ENCODE data around the gene POC1A. TPM values are rescaled to one million over a fixed set of nuclear protein-coding genes. Genes with fewer than 3 reads are reported as not detected.

The POC1A gene
- total RNA-seq, 3 donors from 2014 or later = 9.7 to 14.3 (median 11.7) TPM

DNA sequence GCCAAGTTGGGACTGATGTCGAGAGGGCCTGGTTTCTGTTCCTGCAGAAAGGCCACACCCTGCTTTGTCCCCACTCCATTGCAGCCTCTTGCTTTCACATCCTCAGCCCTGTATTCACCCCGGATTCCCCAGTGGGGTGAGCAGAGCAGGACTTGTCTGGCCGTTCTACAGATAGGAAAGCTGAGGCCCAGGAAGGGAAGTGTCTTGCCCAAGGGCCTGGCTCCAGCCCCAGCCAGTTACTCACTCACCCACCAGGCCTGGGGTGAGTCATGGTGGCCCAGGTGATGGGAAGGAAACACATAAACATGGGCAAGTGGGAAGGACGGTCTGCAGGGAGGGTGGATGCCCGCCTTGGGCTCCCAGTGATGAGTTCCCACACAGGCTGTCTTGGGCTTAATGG lies 91.7 kb downstream of the POC1A start:
- no peak for ATAC-seq
- Mint-ChIP-seq H3K4me3 (no peak overlapping the region), H3K36me3 (ENCODE audit: insufficient read depth) (no peaks in the 10 kb centered on the region), H3K4me1 (ENCODE audit: low read depth) (peaks cover 2% of the 10 kb centered on the region), H3K27me3 (ENCODE audit: low read depth) (no peaks in the 10 kb centered on the region), H3K9me3 (no peaks in the 10 kb centered on the region)
- DNase-seq = no peak

GRCh38 chr3:52061121-52061910 lies 92.9 kb downstream of the POC1A start:
- H3K36me3 Mint-ChIP-seq (ENCODE audit: insufficient read depth) = no peaks in the 10 kb centered on the region
- peaks cover 8% of the 10 kb centered on the region for H3K4me1 Mint-ChIP-seq (ENCODE audit: low read depth)

DNA sequence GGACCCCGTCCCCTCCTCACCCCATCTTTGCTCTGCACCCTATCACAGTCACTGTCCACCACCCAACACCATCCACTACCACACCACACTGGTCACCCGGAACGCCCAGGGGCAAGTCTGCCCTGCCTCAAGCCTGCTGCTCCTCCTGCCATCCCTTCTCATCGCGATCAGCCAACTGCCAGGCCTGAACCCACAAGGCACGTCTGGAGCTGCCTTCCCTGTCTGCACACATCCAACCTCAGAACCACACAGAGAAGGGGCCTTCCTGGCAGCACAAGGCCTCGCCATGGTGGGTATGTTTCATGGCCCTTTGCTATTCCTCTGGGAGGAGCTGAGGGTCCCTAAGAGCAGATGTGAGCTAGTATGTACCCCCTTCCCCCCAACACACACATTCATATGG lies 94.4 kb downstream of the POC1A start:
- Mint-ChIP-seq H3K27me3 (ENCODE audit: low read depth) (no peaks in the 10 kb centered on the region), H3K9me3 (no peaks in the 10 kb centered on the region), H3K4me3 (no peak overlapping the region), H3K4me1 (ENCODE audit: low read depth) (peaks cover 8% of the 10 kb centered on the region), H3K36me3 (ENCODE audit: insufficient read depth) (no peaks in the 10 kb centered on the region)
- no peak for DNase-seq
- no peak for ATAC-seq

More at GRCh38 chr3:52061121-52061910, 92.9 kb downstream of the POC1A start:
- Mint-ChIP-seq H3K27me3 (ENCODE audit: low read depth) (no peaks in the 10 kb centered on the region), H3K4me3 (no peak overlapping the region), H3K9me3 (no peaks in the 10 kb centered on the region)
- ATAC-seq (no peak), DNase-seq (no peak)

DNA sequence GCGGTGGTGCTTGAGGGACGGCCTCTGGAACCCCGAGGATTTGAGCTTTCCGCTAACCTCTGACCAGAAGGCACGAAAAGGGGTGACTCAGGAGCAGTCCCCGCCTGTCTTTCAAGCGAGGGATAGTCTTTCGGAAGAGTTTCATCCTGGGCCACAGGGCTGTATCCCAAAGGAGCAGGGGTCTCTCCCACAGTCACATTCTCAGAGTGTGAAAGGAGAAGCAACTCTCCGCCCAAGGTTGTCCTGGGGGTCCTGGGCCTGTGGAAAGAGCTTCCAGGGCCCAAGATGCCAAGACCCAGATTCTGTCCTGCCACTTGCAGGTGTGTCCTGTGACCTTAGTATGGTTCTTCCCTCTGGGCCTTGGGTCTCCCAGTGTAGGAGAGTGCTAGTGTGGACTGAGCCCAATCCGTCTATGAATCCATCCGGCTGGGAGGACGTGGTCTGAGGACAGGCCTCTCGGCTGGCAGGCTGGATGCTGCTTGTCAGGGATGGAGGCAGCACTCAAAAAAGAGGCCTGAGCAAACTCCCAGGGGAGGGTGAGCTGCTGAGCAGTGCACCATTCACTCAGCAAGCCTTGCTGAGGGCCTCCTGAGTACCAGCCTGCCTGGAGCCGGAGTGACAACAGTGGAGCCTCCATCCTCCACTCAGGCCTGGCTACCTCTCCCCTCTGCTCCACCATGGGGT lies 96.3 kb downstream of the POC1A start:
- ATAC-seq = no peak
- no peaks in the 10 kb centered on the region for H3K9me3 Mint-ChIP-seq
- no peak for DNase-seq
- H3K4me3 Mint-ChIP-seq = peak overlapping the region; percentile 86
- H3K4me1 Mint-ChIP-seq (ENCODE audit: low read depth) = peaks cover 26% of the 10 kb centered on the region
- peaks cover 7% of the 10 kb centered on the region for H3K36me3 Mint-ChIP-seq (ENCODE audit: insufficient read depth)
- H3K27me3 Mint-ChIP-seq (ENCODE audit: low read depth) = no peaks in the 10 kb centered on the region

DNA sequence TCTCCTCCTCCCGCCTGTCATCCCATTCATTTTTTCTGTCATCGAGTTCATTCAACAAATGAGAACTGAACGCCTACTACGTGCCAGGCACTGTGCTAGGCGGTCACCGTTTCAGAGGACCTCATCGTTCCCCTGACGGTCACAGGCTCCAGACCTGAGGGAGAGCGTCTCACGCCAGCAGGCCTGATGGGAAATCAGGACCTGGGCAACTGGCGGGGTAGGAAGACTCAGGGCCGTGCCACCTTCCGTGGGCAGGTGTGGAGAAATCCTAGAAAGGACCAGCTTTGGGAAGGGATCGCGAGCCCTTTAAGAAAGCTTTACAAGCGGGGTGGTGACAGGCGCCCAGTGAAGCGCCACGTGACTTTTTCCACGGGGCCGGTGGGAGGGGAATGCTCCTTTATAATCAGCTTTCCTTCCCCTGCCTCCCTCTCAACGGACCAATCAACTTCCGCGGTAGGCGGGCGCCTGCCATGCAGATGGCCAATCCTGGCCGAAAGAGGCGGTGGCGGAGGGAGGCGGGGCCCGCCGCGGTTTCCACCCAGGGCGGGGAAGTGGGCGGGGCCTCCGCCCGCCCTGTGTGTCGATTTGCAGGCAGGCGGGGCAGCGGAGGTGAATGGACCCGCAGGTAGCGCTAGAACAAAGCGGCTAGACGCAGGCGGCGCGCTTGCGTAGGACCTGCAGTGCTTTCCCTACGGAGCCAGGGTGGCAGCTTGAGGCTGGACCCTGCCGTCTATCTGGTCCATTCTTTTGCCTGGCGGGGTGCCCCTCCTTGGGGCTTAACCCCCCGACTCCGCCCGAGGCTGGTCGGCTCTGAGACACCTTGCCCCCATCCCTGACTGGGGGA lies 97.0 kb downstream of the POC1A start:
- DNase-seq (peak; percentile 99), ATAC-seq (peak; percentile 76 to 83)
- H3K27me3 Mint-ChIP-seq (ENCODE audit: low read depth) = no peaks in the 10 kb centered on the region
- H3K36me3 Mint-ChIP-seq (ENCODE audit: insufficient read depth) = peaks cover 8% of the 10 kb centered on the region
- H3K4me3 Mint-ChIP-seq = peak overlapping the region; percentile 86
- H3K4me1 Mint-ChIP-seq (ENCODE audit: low read depth) = peaks cover 34% of the 10 kb centered on the region
- H3K9me3 Mint-ChIP-seq = no peaks in the 10 kb centered on the region

GRCh38 chr3:52056521-52056967 lies 97.7 kb downstream of the POC1A start, which contains the start of gene DUSP7:
Gene DUSP7 (minus strand): TSS chr3:52056571. CDS start chr3:52056366, 205 bp downstream.
- DNase-seq (peak; percentile 64), ATAC-seq (peak; percentile 44 to 48)
- H3K27me3 Mint-ChIP-seq (ENCODE audit: low read depth) = no peaks in the 10 kb centered on the region
- H3K36me3 Mint-ChIP-seq (ENCODE audit: insufficient read depth) = peaks cover 10% of the 10 kb centered on the region
- no peaks in the 10 kb centered on the region for H3K9me3 Mint-ChIP-seq
- H3K4me1 Mint-ChIP-seq (ENCODE audit: low read depth) = peaks cover 40% of the 10 kb centered on the region
- H3K4me3 Mint-ChIP-seq = peak within 1 kb of the TSS; percentile 88

GRCh38 chr3:52055537-52056351 lies 98.5 kb downstream of the POC1A start:
- H3K36me3 Mint-ChIP-seq (ENCODE audit: insufficient read depth) = peaks cover 12% of the 10 kb centered on the region
- peak; percentile 12 to 15 for ATAC-seq
- peak overlapping the region; percentile 88 for H3K4me3 Mint-ChIP-seq
- no peaks in the 10 kb centered on the region for H3K9me3 Mint-ChIP-seq
- peak; percentile 30 for DNase-seq
- no peaks in the 10 kb centered on the region for H3K27me3 Mint-ChIP-seq (ENCODE audit: low read depth)
- H3K4me1 Mint-ChIP-seq (ENCODE audit: low read depth) = peaks cover 46% of the 10 kb centered on the region

GRCh38 chr3:52054661-52055511 lies 99.3 kb downstream of the POC1A start:
- peaks cover 52% of the 10 kb centered on the region for H3K4me1 Mint-ChIP-seq (ENCODE audit: low read depth)
- peaks cover 16% of the 10 kb centered on the region for H3K36me3 Mint-ChIP-seq (ENCODE audit: insufficient read depth)
- ATAC-seq = no peak
- H3K27me3 Mint-ChIP-seq (ENCODE audit: low read depth) = no peaks in the 10 kb centered on the region
- no peak for DNase-seq
- peak overlapping the region; percentile 88 for H3K4me3 Mint-ChIP-seq
- H3K9me3 Mint-ChIP-seq = no peaks in the 10 kb centered on the region

GRCh38 chr3:52053307-52054304 lies 100.6 kb downstream of the POC1A start:
- DNase-seq (peak; percentile 48), ATAC-seq (peak; percentile 1 to 4)
- Mint-ChIP-seq H3K4me1 (ENCODE audit: low read depth) (peaks cover 61% of the 10 kb centered on the region), H3K27me3 (ENCODE audit: low read depth) (no peaks in the 10 kb centered on the region), H3K36me3 (ENCODE audit: insufficient read depth) (peaks cover 24% of the 10 kb centered on the region), H3K9me3 (no peaks in the 10 kb centered on the region), H3K4me3 (peak overlapping the region; percentile 88)

- peak overlapping the region; percentile 88 for H3K4me3 Mint-ChIP-seq
- no peak for ATAC-seq
- H3K9me3 Mint-ChIP-seq = no peaks in the 10 kb centered on the region
- H3K4me1 Mint-ChIP-seq (ENCODE audit: low read depth) = peaks cover 61% of the 10 kb centered on the region
- peaks cover 24% of the 10 kb centered on the region for H3K36me3 Mint-ChIP-seq (ENCODE audit: insufficient read depth)
- no peak for DNase-seq
- H3K27me3 Mint-ChIP-seq (ENCODE audit: low read depth) = no peaks in the 10 kb centered on the region
Measured at GRCh38 chr3:52052831-52053306, 101.4 kb downstream of the POC1A start.

GRCh38 chr3:52051444-52051843 lies 102.8 kb downstream of the POC1A start:
- DNase-seq (no peak), ATAC-seq (no peak)
- Mint-ChIP-seq H3K36me3 (ENCODE audit: insufficient read depth) (peaks cover 24% of the 10 kb centered on the region), H3K4me3 (peak overlapping the region; percentile 88), H3K4me1 (ENCODE audit: low read depth) (peaks cover 56% of the 10 kb centered on the region), H3K27me3 (ENCODE audit: low read depth) (no peaks in the 10 kb centered on the region), H3K9me3 (no peaks in the 10 kb centered on the region)

DNA sequence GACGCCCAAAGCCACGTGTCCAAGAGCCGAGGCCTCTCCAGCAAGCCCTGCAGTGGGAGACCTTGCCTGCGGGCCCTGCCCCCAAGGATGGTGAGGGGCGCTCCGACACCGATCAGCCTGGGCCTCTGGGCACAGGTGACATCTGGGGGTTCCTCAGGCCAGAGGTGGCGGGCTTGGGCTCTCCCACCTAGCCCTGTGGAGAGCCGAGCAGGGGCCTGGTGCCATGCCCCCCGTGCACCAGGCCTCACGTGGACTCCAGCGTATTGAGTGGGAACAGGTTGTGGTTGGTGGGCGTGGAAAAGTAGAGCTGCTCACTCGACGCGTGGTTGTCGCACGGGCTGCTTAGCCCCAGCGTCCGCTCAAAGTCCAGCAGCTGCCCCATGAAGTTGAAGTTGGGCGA lies 103.7 kb downstream of the POC1A start:
- ATAC-seq = no peak
- Mint-ChIP-seq H3K9me3 (no peaks in the 10 kb centered on the region), H3K4me3 (no peak overlapping the region), H3K36me3 (ENCODE audit: insufficient read depth) (peaks cover 24% of the 10 kb centered on the region), H3K27me3 (ENCODE audit: low read depth) (no peaks in the 10 kb centered on the region), H3K4me1 (ENCODE audit: low read depth) (peaks cover 56% of the 10 kb centered on the region)
- DNase-seq = no peak

All from activated T-cell treated with anti-CD3 and anti-CD28 coated beads, Interleukin-2, amount 50 U/mL, for 4 hours (primary cell).